CD4-positive, alpha-beta T cell treated with Interferon alpha-2 for 1 hour (primary cell): ENCODE measurements around the gene CPNE2.
A peak's percentile ranks its signal among the peaks of the same experiment; 100 is the strongest.

Source experiments
- DNase-seq, 2 donors: peaks; one replicate each; pipeline ENCODE4 v3.0.0-alpha.2; 2020 to 2022

The CPNE2 gene

GRCh38 chr16:57147381-57148221 is 55.2 kb downstream of the CPNE2 start:
- DNase-seq: no peak

GRCh38 chr16:57148481-57148880 is 56.1 kb downstream of the CPNE2 start:
- no peak for DNase-seq

- DNase-seq: no peak
Observed at GRCh38 chr16:57149391-57149790, 57.0 kb downstream of the CPNE2 start.

- DNase-seq: no peak
Observed at GRCh38 chr16:57150682-57151330, 58.4 kb downstream of the CPNE2 start.

GRCh38 chr16:57151369-57151768 is 59.0 kb downstream of the CPNE2 start:
- no peak for DNase-seq

- no peak for DNase-seq
Observed at GRCh38 chr16:57152096-57153093, 60.0 kb downstream of the CPNE2 start.

- DNase-seq: no peak
Observed at GRCh38 chr16:57153841-57154240, 61.5 kb downstream of the CPNE2 start.

- no peak for DNase-seq
Observed at GRCh38 chr16:57155702-57156350, 63.4 kb downstream of the CPNE2 start.

- DNase-seq: no peak
Observed at GRCh38 chr16:57156351-57156703, 63.9 kb downstream of the CPNE2 start.

GRCh38 chr16:57157533-57157932 is 65.2 kb downstream of the CPNE2 start:
- DNase-seq: no peak

GRCh38 chr16:57159447-57159846 is 67.1 kb downstream of the CPNE2 start:
- no peak for DNase-seq

- DNase-seq: no peak
Observed at GRCh38 chr16:57163842-57164241, 71.5 kb downstream of the CPNE2 start.

- DNase-seq: no peak
Observed at GRCh38 chr16:57165483-57165882, 73.1 kb downstream of the CPNE2 start.

- no peak for DNase-seq
Observed at GRCh38 chr16:57165938-57166337, 73.6 kb downstream of the CPNE2 start.

- DNase-seq: no peak
Observed at GRCh38 chr16:57166451-57166850, 74.1 kb downstream of the CPNE2 start.

GRCh38 chr16:57166951-57167350 is 74.6 kb downstream of the CPNE2 start:
- DNase-seq: no peak

- no peak for DNase-seq
Observed at GRCh38 chr16:57167538-57167937, 75.2 kb downstream of the CPNE2 start.

GRCh38 chr16:57167953-57168352 is 75.6 kb downstream of the CPNE2 start:
- DNase-seq: peak; percentile 36 to 79

- DNase-seq: no peak
Observed at GRCh38 chr16:57169327-57169726, 76.9 kb downstream of the CPNE2 start.

GRCh38 chr16:57172721-57173290 is 80.4 kb downstream of the CPNE2 start:
- DNase-seq: no peak

- no peak for DNase-seq
Observed at GRCh38 chr16:57175896-57176295, 83.5 kb downstream of the CPNE2 start.

GRCh38 chr16:57178196-57178595 is 85.8 kb downstream of the CPNE2 start:
- no peak for DNase-seq
